HCT116 (cell line): ENCODE data around the gene SLC6A11. TPM values are rescaled to one million over a fixed set of nuclear protein-coding genes. Genes with fewer than 3 reads are reported as not detected.

Source experiments
- ATAC-seq: fragments of 200-7000 bp; cut with Tn5 transposase; 2 replicates; pipeline ENCODE4 v1.9.1; 2020; ENCODE audit warnings: mild to moderate bottlenecking, moderate library complexity
- BruUV-seq: library from RNA; stranded (reverse); fragments of 400-500 nt; replicated peaks from 2 replicates; lab custom pipeline; 2021; lab: Mats Ljungman, UMichigan
- CTCF ChIA-PET: fragments of 300-600 bp; sonication (Branson Sonifier 250); formaldehyde crosslinking; loops from one replicate; lab custom pipeline; 2021; ENCODE audit warnings: antibody characterized with exemption; lab: Charles Lee
- POLR2A ChIA-PET: fragments of 300-600, 350-600 bp; sonication (Branson Sonifier 250); formaldehyde crosslinking; loops from one replicate; lab custom pipeline; 2021; ENCODE audit warnings: antibody characterized with exemption; lab: Charles Lee
- RAD21 ChIA-PET, 2 experiments: fragments of 300-600 bp; sonication (Branson Sonifier 250); formaldehyde crosslinking; loops; one replicate each; lab custom pipeline; 2023; ENCODE audit warnings: low total read pairs in 2 of 2; ENCODE audit not compliant: uncharacterized antibody in 2 of 2, unreplicated experiment in 2 of 2, low non-redundant PET in 1 of 2; lab: Charles Lee
- DNase-seq: peaks from one replicate; pipeline ENCODE4 v3.0.0-alpha.2; 2010; ENCODE audit warnings: low read depth, low spot score
- H2AFZ ChIP-seq: fragments of 200-600 bp; shearing (Covaris generic), sonication (generic); 2 replicates; pipeline ENCODE4 v1.6.1; 2017; ENCODE audit warnings: low read depth, mixed run types, mixed read lengths, antibody characterized with exemption, low read length; ENCODE audit not compliant: poor library complexity, severe bottlenecking
- H3K27ac ChIP-seq: 2 replicates; pipeline ENCODE4 v1.5.1; 2012; ENCODE audit warnings: low read depth, low read length
- H3K27me3 ChIP-seq: fragments of 200-600 bp; sonication (generic); 2 replicates; pipeline ENCODE4 v1.6.1; 2016; ENCODE audit warnings: mixed run types, low read length, mixed read lengths; ENCODE audit not compliant: insufficient read depth
- H3K36me3 ChIP-seq, 2 experiments: fragments of 200-500 bp in 1 of 2; fragments of 200-600 bp in 1 of 2; sonication (Bioruptor generic) in 1 of 2; sonication (generic) in 1 of 2; 2 replicates each; pipeline versions ENCODE4 v1.5.1 to v1.6.1; 2014 to 2016; ENCODE audit warnings: low read length in 2 of 2, inconsistent platforms in 1 of 2, mixed read lengths in 1 of 2, mixed run types in 1 of 2; ENCODE audit not compliant: insufficient read depth in 2 of 2, control insufficient read depth in 1 of 2
- H3K4me1 ChIP-seq, 2 experiments: fragments of 200-600 bp in 1 of 2; sonication (generic) in 1 of 2; 2 replicates each; pipeline versions ENCODE4 v1.5.1 to v1.6.1; 2012 to 2017; ENCODE audit warnings: low read length in 2 of 2, inconsistent platforms in 1 of 2, mild to moderate bottlenecking in 1 of 2, mixed read lengths in 1 of 2, mixed run types in 1 of 2, moderate library complexity in 1 of 2; ENCODE audit not compliant: insufficient read depth in 2 of 2, control insufficient read depth in 1 of 2
- H3K4me2 ChIP-seq: fragments of 200-600 bp; sonication (generic); 2 replicates; pipeline ENCODE4 v1.6.1; 2017; ENCODE audit warnings: mixed run types, low read length, mixed read lengths
- H3K4me3 ChIP-seq, 2 experiments: fragments of 200-600 bp in 1 of 2; sonication (generic) in 1 of 2; replicated peaks in 1 of 2; 2 replicates each; pipeline ENCODE4 v1.5.1; 2011 to 2016; ENCODE audit warnings: low read length in 2 of 2, control low read depth in 1 of 2, low read depth in 1 of 2, mild to moderate bottlenecking in 1 of 2, mixed read lengths in 1 of 2, mixed run types in 1 of 2
- H3K79me2 ChIP-seq: fragments of 200-600 bp; sonication (generic); 2 replicates; pipeline ENCODE4 v1.6.1; 2017; ENCODE audit warnings: mild to moderate bottlenecking, mixed run types, low read length, moderate library complexity, mixed read lengths; ENCODE audit not compliant: insufficient read depth
- H3K9ac ChIP-seq: fragments of 200-600 bp; sonication (generic); 2 replicates; pipeline ENCODE4 v1.6.1; 2016; ENCODE audit warnings: low read length, mixed read lengths
- H3K9me2 ChIP-seq: fragments of 200-600 bp; sonication (generic), shearing (Covaris generic); 2 replicates; pipeline ENCODE4 v1.6.1; 2017; ENCODE audit warnings: mixed run types, mild to moderate bottlenecking, moderate library complexity; ENCODE audit not compliant: insufficient read depth
- H3K9me3 ChIP-seq, 2 experiments: fragments of 200-500 bp in 1 of 2; fragments of 200-600 bp in 1 of 2; sonication (Bioruptor generic) in 1 of 2; sonication (generic) in 1 of 2; 2 replicates each; pipeline ENCODE4 v1.6.1; 2014 to 2017; ENCODE audit warnings: low read length in 2 of 2, mixed read lengths in 2 of 2, inconsistent platforms in 1 of 2, low read depth in 1 of 2, mild to moderate bottlenecking in 1 of 2, mixed run types in 1 of 2, moderate library complexity in 1 of 2; ENCODE audit not compliant: control insufficient read depth in 1 of 2, insufficient read depth in 1 of 2
- H4K20me1 ChIP-seq: fragments of 200-600 bp; sonication (generic), shearing (Covaris generic); 2 replicates; pipeline ENCODE4 v1.6.1; 2017; ENCODE audit warnings: mixed run types, mild to moderate bottlenecking, moderate library complexity; ENCODE audit not compliant: insufficient read depth
- EGR1 ChIP-seq: IDR thresholded peaks from 2 replicates; pipeline ENCODE4 v1.6.1; 2012; ENCODE audit warnings: low read depth
- ELF1 ChIP-seq: IDR thresholded peaks from 2 replicates; pipeline ENCODE4 v1.6.1; 2012; ENCODE audit warnings: low read depth, borderline replicate concordance
- POLR2A ChIP-seq: IDR thresholded peaks from 2 replicates; pipeline ENCODE4 v1.7.0; 2011; ENCODE audit warnings: borderline replicate concordance; ENCODE audit not compliant: insufficient read depth, insufficient read length; ENCODE audit errors: extremely low read depth
- SP1 ChIP-seq: IDR thresholded peaks from 2 replicates; pipeline ENCODE4 v1.6.1; 2012; ENCODE audit warnings: low read depth
- TCF7L2 ChIP-seq: IDR thresholded peaks from 2 replicates; pipeline ENCODE4 v1.7.0; 2011; ENCODE audit warnings: borderline replicate concordance, inconsistent platforms; ENCODE audit not compliant: insufficient read depth, insufficient read length; ENCODE audit errors: extremely low read depth
- YY1 ChIP-seq: IDR thresholded peaks from 2 replicates; pipeline ENCODE4 v1.6.1; 2011; ENCODE audit warnings: low read length, low read depth, moderate library complexity, mild to moderate bottlenecking; ENCODE audit not compliant: insufficient replicate concordance; ENCODE audit errors: extremely low read depth
- ZFX ChIP-seq: fragments of 450-650 bp; IDR thresholded peaks from 2 replicates; pipeline ENCODE4 v1.6.1; 2017
- ZNF274 ChIP-seq: fragments of 200-500 bp; sonication (Bioruptor generic); IDR thresholded peaks from 2 replicates; pipeline ENCODE4 v1.6.1; 2014; ENCODE audit warnings: mild to moderate bottlenecking, low read depth, low read length, inconsistent platforms
- intact Hi-C: fragments of 100-400 bp; cut with micrococcal nuclease; formaldehyde crosslinking; loops from 2 replicates; pipeline ENCODE4 v1.10.0; 2022
- total RNA-seq: library from RNA; stranded (reverse); gene quantifications from one replicate; pipeline ENCODE4 v1.2.1, GENCODE V29; 2021; ENCODE audit not compliant: unreplicated experiment
- TF ChIP-seq, protein P1 (sequence below): IDR thresholded peaks from 2 replicates; pipeline ENCODE4 v1.6.1; 2012; ENCODE audit warnings: low read depth
- TF ChIP-seq, protein P2 (sequence below), 3 experiments: fragments of 200-600 bp in 1 of 3; sonication (generic) in 1 of 3; IDR thresholded peaks in 2 of 3; conservative IDR thresholded peaks in 1 of 3; 2 replicates each; pipeline ENCODE4 v1.5.1; 2012 to 2017; ENCODE audit warnings: low read depth in 2 of 3, low read length in 2 of 3, antibody characterized with exemption in 1 of 3, borderline replicate concordance in 1 of 3, control low read depth in 1 of 3, mild to moderate bottlenecking in 1 of 3, mixed read lengths in 1 of 3, mixed run types in 1 of 3, moderate library complexity in 1 of 3; ENCODE audit not compliant: insufficient read depth in 1 of 3
- TF ChIP-seq, protein P3 (sequence below): IDR thresholded peaks from 2 replicates; pipeline ENCODE4 v1.6.1; 2012
- TF ChIP-seq, protein P4 (sequence below): IDR thresholded peaks from 2 replicates; pipeline ENCODE4 v1.6.1; 2011; ENCODE audit warnings: mild to moderate bottlenecking, low read length, moderate library complexity; ENCODE audit not compliant: insufficient replicate concordance; ENCODE audit errors: extremely low read depth
- TF ChIP-seq, protein P5 (sequence below): IDR thresholded peaks from 2 replicates; pipeline ENCODE4 v1.6.1; 2012

SLC6A11 gene
- total RNA-seq, 1 experiment from 2014 or later, result not detected

- RAD21 ChIA-PET, result no interaction called here
- Histone ChIP-seq H2AFZ (no peak overlapping the region), H3K27ac (no peak overlapping the region), H3K4me2 (no peak overlapping the region), H3K4me1 (no peaks in the 10 kb centered on the region), H3K9me3 (no peaks in the 10 kb centered on the region), H3K79me2 (no peaks in the 10 kb centered on the region), H3K9me2 (no peaks in the 10 kb centered on the region), H3K36me3 (no peaks in the 10 kb centered on the region), H4K20me1 (no peaks in the 10 kb centered on the region), H3K9ac (no peak overlapping the region), H3K27me3 (peaks cover 72% of the 10 kb centered on the region), H3K4me3 (no peak overlapping the region)
- ATAC-seq, result no peak
- BruUV-seq, result no TSS peak
- TF ChIP-seq SP1 (no peak), EGR1 (no peak), TCF7L2 (no peak), YY1 (no peak), ZFX (no peak), POLR2A (no peak), ELF1 (no peak), ZNF274 (no peak)
- TF ChIP-seq, protein P1, sequence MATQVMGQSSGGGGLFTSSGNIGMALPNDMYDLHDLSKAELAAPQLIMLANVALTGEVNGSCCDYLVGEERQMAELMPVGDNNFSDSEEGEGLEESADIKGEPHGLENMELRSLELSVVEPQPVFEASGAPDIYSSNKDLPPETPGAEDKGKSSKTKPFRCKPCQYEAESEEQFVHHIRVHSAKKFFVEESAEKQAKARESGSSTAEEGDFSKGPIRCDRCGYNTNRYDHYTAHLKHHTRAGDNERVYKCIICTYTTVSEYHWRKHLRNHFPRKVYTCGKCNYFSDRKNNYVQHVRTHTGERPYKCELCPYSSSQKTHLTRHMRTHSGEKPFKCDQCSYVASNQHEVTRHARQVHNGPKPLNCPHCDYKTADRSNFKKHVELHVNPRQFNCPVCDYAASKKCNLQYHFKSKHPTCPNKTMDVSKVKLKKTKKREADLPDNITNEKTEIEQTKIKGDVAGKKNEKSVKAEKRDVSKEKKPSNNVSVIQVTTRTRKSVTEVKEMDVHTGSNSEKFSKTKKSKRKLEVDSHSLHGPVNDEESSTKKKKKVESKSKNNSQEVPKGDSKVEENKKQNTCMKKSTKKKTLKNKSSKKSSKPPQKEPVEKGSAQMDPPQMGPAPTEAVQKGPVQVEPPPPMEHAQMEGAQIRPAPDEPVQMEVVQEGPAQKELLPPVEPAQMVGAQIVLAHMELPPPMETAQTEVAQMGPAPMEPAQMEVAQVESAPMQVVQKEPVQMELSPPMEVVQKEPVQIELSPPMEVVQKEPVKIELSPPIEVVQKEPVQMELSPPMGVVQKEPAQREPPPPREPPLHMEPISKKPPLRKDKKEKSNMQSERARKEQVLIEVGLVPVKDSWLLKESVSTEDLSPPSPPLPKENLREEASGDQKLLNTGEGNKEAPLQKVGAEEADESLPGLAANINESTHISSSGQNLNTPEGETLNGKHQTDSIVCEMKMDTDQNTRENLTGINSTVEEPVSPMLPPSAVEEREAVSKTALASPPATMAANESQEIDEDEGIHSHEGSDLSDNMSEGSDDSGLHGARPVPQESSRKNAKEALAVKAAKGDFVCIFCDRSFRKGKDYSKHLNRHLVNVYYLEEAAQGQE, result no peak
- TF ChIP-seq, protein P2, sequence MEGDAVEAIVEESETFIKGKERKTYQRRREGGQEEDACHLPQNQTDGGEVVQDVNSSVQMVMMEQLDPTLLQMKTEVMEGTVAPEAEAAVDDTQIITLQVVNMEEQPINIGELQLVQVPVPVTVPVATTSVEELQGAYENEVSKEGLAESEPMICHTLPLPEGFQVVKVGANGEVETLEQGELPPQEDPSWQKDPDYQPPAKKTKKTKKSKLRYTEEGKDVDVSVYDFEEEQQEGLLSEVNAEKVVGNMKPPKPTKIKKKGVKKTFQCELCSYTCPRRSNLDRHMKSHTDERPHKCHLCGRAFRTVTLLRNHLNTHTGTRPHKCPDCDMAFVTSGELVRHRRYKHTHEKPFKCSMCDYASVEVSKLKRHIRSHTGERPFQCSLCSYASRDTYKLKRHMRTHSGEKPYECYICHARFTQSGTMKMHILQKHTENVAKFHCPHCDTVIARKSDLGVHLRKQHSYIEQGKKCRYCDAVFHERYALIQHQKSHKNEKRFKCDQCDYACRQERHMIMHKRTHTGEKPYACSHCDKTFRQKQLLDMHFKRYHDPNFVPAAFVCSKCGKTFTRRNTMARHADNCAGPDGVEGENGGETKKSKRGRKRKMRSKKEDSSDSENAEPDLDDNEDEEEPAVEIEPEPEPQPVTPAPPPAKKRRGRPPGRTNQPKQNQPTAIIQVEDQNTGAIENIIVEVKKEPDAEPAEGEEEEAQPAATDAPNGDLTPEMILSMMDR (IDR thresholded peaks at IDR 0.05 in 2 of 3, conservative IDR thresholded peaks at IDR 0.05 in 1 of 3; ENCODE audit: borderline replicate concordance in 1 of 3, insufficient read depth in 1 of 3, low read depth in 2 of 3, low read length in 2 of 3), result no peak
- TF ChIP-seq, protein P3, sequence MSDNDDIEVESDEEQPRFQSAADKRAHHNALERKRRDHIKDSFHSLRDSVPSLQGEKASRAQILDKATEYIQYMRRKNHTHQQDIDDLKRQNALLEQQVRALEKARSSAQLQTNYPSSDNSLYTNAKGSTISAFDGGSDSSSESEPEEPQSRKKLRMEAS, result no peak
- TF ChIP-seq, protein P4, sequence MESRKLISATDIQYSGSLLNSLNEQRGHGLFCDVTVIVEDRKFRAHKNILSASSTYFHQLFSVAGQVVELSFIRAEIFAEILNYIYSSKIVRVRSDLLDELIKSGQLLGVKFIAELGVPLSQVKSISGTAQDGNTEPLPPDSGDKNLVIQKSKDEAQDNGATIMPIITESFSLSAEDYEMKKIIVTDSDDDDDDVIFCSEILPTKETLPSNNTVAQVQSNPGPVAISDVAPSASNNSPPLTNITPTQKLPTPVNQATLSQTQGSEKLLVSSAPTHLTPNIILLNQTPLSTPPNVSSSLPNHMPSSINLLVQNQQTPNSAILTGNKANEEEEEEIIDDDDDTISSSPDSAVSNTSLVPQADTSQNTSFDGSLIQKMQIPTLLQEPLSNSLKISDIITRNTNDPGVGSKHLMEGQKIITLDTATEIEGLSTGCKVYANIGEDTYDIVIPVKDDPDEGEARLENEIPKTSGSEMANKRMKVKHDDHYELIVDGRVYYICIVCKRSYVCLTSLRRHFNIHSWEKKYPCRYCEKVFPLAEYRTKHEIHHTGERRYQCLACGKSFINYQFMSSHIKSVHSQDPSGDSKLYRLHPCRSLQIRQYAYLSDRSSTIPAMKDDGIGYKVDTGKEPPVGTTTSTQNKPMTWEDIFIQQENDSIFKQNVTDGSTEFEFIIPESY, result no peak
- TF ChIP-seq, protein P5, sequence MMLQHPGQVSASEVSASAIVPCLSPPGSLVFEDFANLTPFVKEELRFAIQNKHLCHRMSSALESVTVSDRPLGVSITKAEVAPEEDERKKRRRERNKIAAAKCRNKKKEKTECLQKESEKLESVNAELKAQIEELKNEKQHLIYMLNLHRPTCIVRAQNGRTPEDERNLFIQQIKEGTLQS, result no peak
- POLR2A ChIA-PET, result no interaction called here
- CTCF ChIA-PET, result no interaction called here
- no peak for DNase-seq
- intact Hi-C loops, result no loop called here
These were observed 30.6 kb downstream of the SLC6A11 start for GRCh38 chr3:10846657-10846975.
